Tibial artery (tissue), 4 donors: ENCODE measurements around the gene MYL9.
A peak's percentile ranks its signal among the peaks of the same experiment; 100 is the strongest.

Experiments
- DNase-seq, 2 donors: peaks; one replicate each; pipeline ENCODE4 v3.0.0-alpha.2; 2019
- H3K27ac ChIP-seq, 2 donors: fragments of 200-600 bp; sonication (generic) in 1 of 2; 1 replicate in 1 of 2; 2 replicates in 1 of 2; pipeline ENCODE4 v1.5.1; 2018 to 2019; ENCODE audit warnings: mild to moderate bottlenecking in 1 of 2
- H3K27me3 ChIP-seq, 2 donors: fragments of 200-600 bp; sonication (generic) in 1 of 2; one replicate each; pipeline versions ENCODE4 v1.5.1 to v1.6.0; 2016 to 2019
- H3K36me3 ChIP-seq, 3 donors: fragments of 200-600 bp; sonication (generic) in 2 of 3; one replicate each; pipeline ENCODE4 v1.5.1; 2016 to 2019; ENCODE audit warnings: mild to moderate bottlenecking in 2 of 3
- H3K4me1 ChIP-seq, 4 donors: fragments of 200-600 bp; sonication (generic) in 2 of 4; 1 replicate in 3 of 4; 2 replicates in 1 of 4; pipeline ENCODE4 v1.5.1; 2016 to 2019
- H3K4me3 ChIP-seq, 2 donors: fragments of 200-600 bp; sonication (generic) in 1 of 2; 1 replicate in 1 of 2; 2 replicates in 1 of 2; pipeline ENCODE4 v1.5.1; 2018 to 2019; ENCODE audit warnings: mild to moderate bottlenecking in 2 of 2
- H3K9me3 ChIP-seq, 3 donors: fragments of 200-600 bp; sonication (generic) in 1 of 3; one replicate each; pipeline ENCODE4 v1.5.1; 2016 to 2019
- CTCF ChIP-seq, 2 experiments: fragments of 200-600 bp in 1 of 2; fragments of 450-650 bp in 1 of 2; IDR thresholded peaks; one replicate each; pipeline ENCODE4 v1.5.1; 2017 to 2019; ENCODE audit warnings: antibody characterized with exemption in 2 of 2, mild to moderate bottlenecking in 1 of 2, moderate library complexity in 1 of 2
- intact Hi-C: fragments of 100-400 bp; cut with DNase I; formaldehyde crosslinking; loops from one replicate; pipeline ENCODE4 v1.15.0; 2023; ENCODE audit warnings: low total_unique reads

The MYL9 gene

GRCh38 chr20:36569847-36570429, 28.6 kb downstream of the MYL9 start:
- no peaks in the 10 kb centered on the region for H3K36me3 ChIP-seq
- intact Hi-C loops, result loop anchor here (10.0 kb wide), 1 partner anchor 185 kb away; no protein-coding TSS in a partner anchor
- TF ChIP-seq CTCF (IDR thresholded peaks at IDR 0.05), result no peak
- H3K9me3 ChIP-seq, result peaks cover 0 to 6% (median 0%) of the 10 kb centered on the region in 3 donors
- H3K4me1 ChIP-seq, result peaks cover 0 to 18% (median 8%) of the 10 kb centered on the region in 4 donors
- DNase-seq, result no peak
- no peaks in the 10 kb centered on the region for H3K27me3 ChIP-seq
- H3K27ac ChIP-seq, result no peak overlapping the region
- no peak overlapping the region for H3K4me3 ChIP-seq

GRCh38 chr20:36571564-36572504, 30.5 kb downstream of the MYL9 start:
- H3K4me1 ChIP-seq, result peaks cover 0 to 29% (median 20%) of the 10 kb centered on the region in 4 donors
- H3K36me3 ChIP-seq, result no peaks in the 10 kb centered on the region
- peak overlapping the region; percentile 88 to 91 for H3K27ac ChIP-seq
- DNase-seq, result no peak
- no peak for TF ChIP-seq CTCF (IDR thresholded peaks at IDR 0.05)
- intact Hi-C loops, result loop anchor here (2.0 to 10.0 kb wide), 2 partner anchors 33 to 183 kb away; partner anchors contain the start of gene RAB5IF
- H3K9me3 ChIP-seq, result no peaks in the 10 kb centered on the region
- no peak overlapping the region for H3K4me3 ChIP-seq
- H3K27me3 ChIP-seq, result no peaks in the 10 kb centered on the region

GRCh38 chr20:36572701-36573102, 31.4 kb downstream of the MYL9 start:
- peak overlapping the region; percentile 80 to 90 for H3K4me3 ChIP-seq
- H3K27me3 ChIP-seq, result no peaks in the 10 kb centered on the region
- no peak for DNase-seq
- H3K27ac ChIP-seq, result peak overlapping the region; percentile 88 to 91
- no peaks in the 10 kb centered on the region for H3K36me3 ChIP-seq
- no peak for TF ChIP-seq CTCF (IDR thresholded peaks at IDR 0.05)
- intact Hi-C loops, result loop anchor here (2.0 to 10.0 kb wide), 2 partner anchors 32 to 182 kb away; partner anchors contain the start of gene RAB5IF
- H3K4me1 ChIP-seq, result peaks cover 0 to 29% (median 20%) of the 10 kb centered on the region in 4 donors
- H3K9me3 ChIP-seq, result no peaks in the 10 kb centered on the region

GRCh38 chr20:36573103-36573797, 31.9 kb downstream of the MYL9 start, which contains the start of gene TGIF2:
Gene TGIF2, plus strand, starts transcription at chr20:36573597. Its CDS starts 5,178 bp downstream, at chr20:36578775.
- intact Hi-C loops, result loop anchor here (2.0 to 10.0 kb wide), 2 partner anchors 32 to 182 kb away; partner anchors contain the start of gene RAB5IF
- H3K27ac ChIP-seq, result peak within 1 kb of the TSS; percentile 88 to 91
- no peak for TF ChIP-seq CTCF (IDR thresholded peaks at IDR 0.05)
- H3K36me3 ChIP-seq, result no peaks in the 10 kb centered on the region
- DNase-seq, result peak; percentile 70 to 92
- no peaks in the 10 kb centered on the region for H3K27me3 ChIP-seq
- H3K4me1 ChIP-seq, result peaks cover 0 to 29% (median 20%) of the 10 kb centered on the region in 4 donors
- H3K4me3 ChIP-seq, result peak within 1 kb of the TSS; percentile 80 to 90
- H3K9me3 ChIP-seq, result no peaks in the 10 kb centered on the region

- intact Hi-C loops, result loop anchor here (2.0 to 10.0 kb wide), 2 partner anchors 31 to 181 kb away; partner anchors contain the start of gene RAB5IF
- no peak for TF ChIP-seq CTCF (IDR thresholded peaks at IDR 0.05)
- Histone ChIP-seq H3K9me3 (no peaks in the 10 kb centered on the region), H3K4me1 (peaks cover 0 to 29% (median 20%) of the 10 kb centered on the region in 4 donors), H3K27ac (peak overlapping the region; percentile 88 to 91), H3K4me3 (peak overlapping the region; percentile 80 to 90), H3K27me3 (no peaks in the 10 kb centered on the region), H3K36me3 (peaks cover 0 to 5% (median 2%) of the 10 kb centered on the region in 3 donors)
- no peak for DNase-seq
Observed at GRCh38 chr20:36573798-36574365, 32.6 kb downstream of the MYL9 start.
